Astrocyte of the spinal cord (primary cell): Measurements from ENCODE around the gene IL17B.
A peak's percentile ranks its signal among the peaks of the same experiment; 100 is the strongest.

Experiments used
- DNase-seq: peaks from one replicate; pipeline ENCODE4 v3.0.0; 2011; ENCODE audit warnings: low read depth, low spot score
- H3K4me3 ChIP-seq: 2 replicates; pipeline ENCODE4 v1.5.1; 2011; ENCODE audit warnings: low read depth, mild to moderate bottlenecking, low read length, moderate library complexity
- in situ Hi-C: cut with HindIII; loops from 2 replicates; pipeline ENCODE4 v1.10.0; 2017; ENCODE audit warnings: low sequenced_read_pairs
- TF ChIP-seq, protein P1 (sequence below): IDR thresholded peaks from 2 replicates; pipeline ENCODE4 v1.5.1; 2012; ENCODE audit warnings: low read depth, mild to moderate bottlenecking, low read length, inconsistent platforms

IL17B gene

DNA sequence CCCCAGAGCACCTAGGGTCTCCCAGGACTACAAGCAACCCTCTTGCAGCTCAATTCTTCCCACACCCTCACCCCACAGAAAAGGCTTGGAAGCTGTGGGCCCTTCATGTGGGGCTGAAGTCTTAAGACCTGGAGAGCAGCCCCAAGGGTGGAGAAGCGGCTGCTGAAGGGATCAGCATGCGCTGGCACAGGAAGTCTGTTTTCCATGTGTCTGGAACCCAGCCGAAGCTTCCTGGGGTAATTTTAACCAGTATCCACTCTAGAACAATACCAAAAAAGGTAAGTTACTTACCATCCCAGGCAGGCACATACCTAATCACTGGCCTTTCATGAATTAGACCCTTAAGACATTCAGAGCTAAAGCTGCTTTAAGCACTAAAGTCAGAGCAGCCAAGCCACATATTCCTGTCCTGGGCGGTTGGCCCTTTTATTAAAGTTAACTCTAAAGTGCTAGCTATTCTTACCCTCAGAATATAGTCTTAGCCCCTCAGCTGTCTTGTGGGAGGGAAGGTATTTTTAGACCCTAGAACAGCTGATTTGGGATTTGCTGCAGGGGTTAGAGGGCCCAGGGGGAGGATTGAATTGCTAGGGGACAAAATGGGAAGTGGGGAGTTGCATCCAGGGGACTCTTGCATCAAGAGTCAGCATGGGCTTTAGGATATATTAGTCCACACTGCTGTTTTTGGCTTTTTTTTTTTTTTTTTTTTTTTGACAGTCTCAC is 6.9 kb downstream of the IL17B start:
- H3K4me3 ChIP-seq, result no peak overlapping the region
- TF ChIP-seq, protein P1, sequence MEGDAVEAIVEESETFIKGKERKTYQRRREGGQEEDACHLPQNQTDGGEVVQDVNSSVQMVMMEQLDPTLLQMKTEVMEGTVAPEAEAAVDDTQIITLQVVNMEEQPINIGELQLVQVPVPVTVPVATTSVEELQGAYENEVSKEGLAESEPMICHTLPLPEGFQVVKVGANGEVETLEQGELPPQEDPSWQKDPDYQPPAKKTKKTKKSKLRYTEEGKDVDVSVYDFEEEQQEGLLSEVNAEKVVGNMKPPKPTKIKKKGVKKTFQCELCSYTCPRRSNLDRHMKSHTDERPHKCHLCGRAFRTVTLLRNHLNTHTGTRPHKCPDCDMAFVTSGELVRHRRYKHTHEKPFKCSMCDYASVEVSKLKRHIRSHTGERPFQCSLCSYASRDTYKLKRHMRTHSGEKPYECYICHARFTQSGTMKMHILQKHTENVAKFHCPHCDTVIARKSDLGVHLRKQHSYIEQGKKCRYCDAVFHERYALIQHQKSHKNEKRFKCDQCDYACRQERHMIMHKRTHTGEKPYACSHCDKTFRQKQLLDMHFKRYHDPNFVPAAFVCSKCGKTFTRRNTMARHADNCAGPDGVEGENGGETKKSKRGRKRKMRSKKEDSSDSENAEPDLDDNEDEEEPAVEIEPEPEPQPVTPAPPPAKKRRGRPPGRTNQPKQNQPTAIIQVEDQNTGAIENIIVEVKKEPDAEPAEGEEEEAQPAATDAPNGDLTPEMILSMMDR, result no peak
- no peak for DNase-seq
- in situ Hi-C loops, result no loop called here

DNA sequence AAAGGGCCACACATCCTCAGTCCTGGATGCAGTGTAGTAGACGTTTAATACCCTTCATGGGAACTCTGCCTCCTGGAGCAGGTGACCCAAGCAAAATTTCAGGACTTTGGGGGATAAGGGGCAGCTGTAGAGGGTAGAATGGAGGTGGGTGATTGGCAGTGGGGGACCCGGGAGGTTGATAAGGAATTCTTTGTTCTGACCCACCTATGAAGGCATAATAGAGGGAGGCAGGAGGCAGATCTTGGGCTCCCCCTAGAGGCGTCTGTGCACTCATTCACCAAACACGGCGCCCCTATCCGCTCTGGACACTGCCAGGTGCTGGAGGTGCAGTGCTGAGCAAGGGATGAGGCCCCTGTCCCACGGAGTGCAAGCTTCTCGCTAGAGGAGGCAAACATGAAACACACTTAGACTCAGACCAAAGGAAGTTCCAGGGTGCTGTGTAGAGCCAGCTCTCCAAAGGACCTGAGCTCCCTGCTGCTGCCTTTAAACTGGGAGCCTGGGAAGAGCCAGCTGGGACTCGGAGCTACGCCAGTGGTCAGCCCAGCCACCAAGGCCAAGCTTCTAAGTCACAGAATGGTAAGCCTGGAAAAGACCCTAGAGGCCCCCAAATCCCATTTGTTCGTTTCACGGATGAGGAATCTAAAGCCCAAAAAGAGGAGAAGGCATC is 7.7 kb downstream of the IL17B start:
- in situ Hi-C loops, result no loop called here
- TF ChIP-seq, protein P1, result peak; percentile 89
- peak; percentile 35 for DNase-seq

DNA sequence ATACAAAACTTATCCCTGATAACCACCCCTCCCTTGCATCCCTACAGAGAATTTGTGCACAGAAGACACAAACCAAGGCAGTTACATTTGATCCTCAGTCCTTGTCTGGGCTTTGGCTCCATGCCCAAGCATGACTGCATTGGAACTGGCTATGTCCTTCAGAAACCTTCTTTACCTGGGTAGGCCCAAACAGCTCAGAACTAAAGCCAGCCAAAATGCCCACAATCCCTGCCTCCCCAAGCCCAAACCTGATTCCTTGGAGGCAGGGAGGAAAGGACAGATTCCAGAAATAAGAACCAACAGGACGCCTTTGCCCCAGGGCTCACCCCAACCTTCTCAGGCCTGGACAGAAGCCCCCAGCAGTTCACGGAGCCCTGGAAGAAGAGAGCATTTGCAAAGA is 8.2 kb downstream of the IL17B start:
- TF ChIP-seq, protein P1, result no peak
- in situ Hi-C loops, result no loop called here
- DNase-seq, result no peak
- H3K4me3 ChIP-seq, result no peak overlapping the region

More for the DNA sequence above, 7.7 kb downstream of the IL17B start:
- no peak overlapping the region for H3K4me3 ChIP-seq

DNA sequence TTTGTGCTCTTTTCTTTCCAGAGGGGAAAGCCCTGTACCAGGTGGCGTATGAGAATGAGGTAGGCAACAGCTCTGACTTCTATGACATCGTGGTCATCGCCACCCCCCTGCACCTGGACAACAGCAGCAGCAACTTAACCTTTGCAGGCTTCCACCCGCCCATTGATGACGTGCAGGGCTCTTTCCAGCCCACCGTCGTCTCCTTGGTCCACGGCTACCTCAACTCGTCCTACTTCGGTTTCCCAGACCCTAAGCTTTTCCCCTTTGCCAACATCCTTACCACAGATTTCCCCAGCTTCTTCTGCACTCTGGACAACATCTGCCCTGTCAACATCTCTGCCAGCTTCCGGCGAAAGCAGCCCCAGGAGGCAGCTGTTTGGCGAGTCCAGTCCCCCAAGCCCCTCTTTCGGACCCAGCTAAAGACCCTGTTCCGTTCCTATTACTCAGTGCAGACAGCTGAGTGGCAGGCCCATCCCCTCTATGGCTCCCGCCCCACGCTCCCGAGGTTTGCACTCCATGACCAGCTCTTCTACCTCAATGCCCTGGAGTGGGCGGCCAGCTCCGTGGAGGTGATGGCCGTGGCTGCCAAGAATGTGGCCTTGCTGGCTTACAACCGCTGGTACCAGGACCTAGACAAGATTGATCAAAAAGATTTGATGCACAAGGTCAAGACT is 11.0 kb downstream of the IL17B start:
- no peak for DNase-seq
- in situ Hi-C loops, result no loop called here

DNA sequence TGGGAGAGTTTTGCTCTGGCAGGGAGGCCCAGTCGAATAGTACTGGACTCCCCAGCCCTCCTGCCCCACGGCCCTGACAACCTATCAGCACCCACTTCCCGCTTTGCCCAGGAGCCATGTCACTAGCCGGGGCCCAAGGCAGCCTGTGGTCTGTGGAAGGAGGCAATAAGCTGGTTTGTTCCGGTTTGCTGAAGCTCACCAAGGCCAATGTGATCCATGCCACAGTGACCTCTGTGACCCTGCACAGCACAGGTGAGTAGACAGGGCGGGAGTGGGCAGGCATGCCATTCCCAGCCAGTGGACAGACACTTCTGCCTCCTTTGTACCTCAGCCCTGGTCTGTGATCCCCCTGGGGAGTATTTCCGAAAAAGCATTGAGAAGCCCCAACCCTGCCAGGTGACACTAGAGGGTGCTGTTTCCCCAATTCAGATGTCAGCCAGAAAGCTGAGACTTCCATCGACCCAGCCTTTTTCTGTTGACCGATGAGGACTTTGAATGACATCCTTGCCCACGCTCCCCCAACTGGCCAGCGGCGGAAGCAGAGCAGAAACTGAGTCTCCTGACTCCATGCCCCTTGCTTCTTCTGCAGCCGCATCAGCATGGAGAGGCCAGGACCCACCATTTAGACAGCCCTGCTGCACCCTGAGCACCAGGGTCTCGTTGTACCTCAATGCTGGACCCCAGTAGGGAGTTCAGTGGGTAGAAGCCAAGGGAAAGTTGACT is 11.7 kb downstream of the IL17B start:
- DNase-seq, result peak; percentile 53
- H3K4me3 ChIP-seq, result no peak overlapping the region
- in situ Hi-C loops, result no loop called here
- TF ChIP-seq, protein P1, result peak; percentile 92

More for the DNA sequence above, 11.0 kb downstream of the IL17B start:
- TF ChIP-seq, protein P1, result no peak
- no peak overlapping the region for H3K4me3 ChIP-seq

DNA sequence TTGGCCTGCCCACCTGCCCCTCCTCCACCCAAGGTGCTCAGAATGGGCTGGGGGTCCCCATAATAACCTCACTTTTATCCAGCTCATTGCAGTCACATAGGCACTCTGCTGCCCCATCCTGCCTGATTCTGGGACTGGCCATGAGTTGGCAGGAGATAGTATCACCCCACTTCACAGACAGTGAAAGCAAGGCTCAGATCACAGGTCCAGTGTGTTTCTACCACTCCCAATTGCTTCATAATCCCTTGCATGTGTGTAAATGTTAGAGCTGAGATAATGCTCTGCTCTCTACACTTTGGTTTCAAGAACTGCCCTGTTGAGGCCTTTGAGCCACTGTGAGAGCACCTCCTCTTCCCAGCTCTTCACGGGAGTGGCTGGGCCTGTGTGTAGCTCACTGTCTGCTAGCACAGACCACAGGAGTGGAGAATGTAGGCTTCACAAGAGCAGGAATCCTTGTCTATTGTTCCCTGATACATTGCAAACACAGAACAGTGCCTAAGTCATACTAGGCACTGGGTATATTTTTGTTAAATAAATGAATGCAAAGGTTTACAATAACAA is 12.8 kb downstream of the IL17B start:
- DNase-seq, result no peak
- H3K4me3 ChIP-seq, result no peak overlapping the region
- TF ChIP-seq, protein P1, result no peak
- in situ Hi-C loops, result no loop called here
